ENCODE data around the gene ZBTB17. TPM values are rescaled to one million over a fixed set of nuclear protein-coding genes. Genes with fewer than 3 reads are reported as not detected.

The ZBTB17 gene
- total RNA-seq, 1 experiment from 2014 or later: 44.2 TPM

- H3K4me1 ChIP-seq (ENCODE audit: insufficient read depth, low read length): peaks cover 6% of the 10 kb centered on the region
- H3K27ac ChIP-seq (ENCODE audit: low read length): no peak overlapping the region
- no peaks in the 10 kb centered on the region for H3K27me3 ChIP-seq (ENCODE audit: low read length)
- H3K4me2 ChIP-seq (ENCODE audit: low read length): no peak overlapping the region
- POLR2A ChIA-PET (ENCODE audit: unreplicated experiment): no interaction called here
- H3K9ac ChIP-seq (ENCODE audit: low read length): no peak overlapping the region
- no peaks in the 10 kb centered on the region for H4K20me1 ChIP-seq (ENCODE audit: low read length)
- H3K9me3 ChIP-seq (ENCODE audit: low read length): no peaks in the 10 kb centered on the region
- BruUV-seq (replicated peaks): no TSS peak
- no peaks in the 10 kb centered on the region for H3K9me2 ChIP-seq (replicated peaks; ENCODE audit: low read length)
- no peak for ATAC-seq
- H3F3A ChIP-seq (ENCODE audit: low read length, unreplicated experiment): no peaks in the 10 kb centered on the region
- CTCF ChIA-PET: interaction anchor here (0.5 to 0.6 kb wide), 2 partner anchors 42 to 200 kb away, joined by 3 to 4 read pairs; no protein-coding TSS in a partner anchor
- no peak overlapping the region for H3K4me3 ChIP-seq (ENCODE audit: low read length)
- no peaks in the 10 kb centered on the region for H3K36me3 ChIP-seq (ENCODE audit: low read depth, low read length)
- no peak overlapping the region for H2AFZ ChIP-seq (ENCODE audit: low read length)
- no peak for DNase-seq
- no peaks in the 10 kb centered on the region for H3K79me2 ChIP-seq (ENCODE audit: low read length)
- no peak for TF ChIP-seq EZH2 (IDR thresholded peaks at IDR 0.05; ENCODE audit: low read length, unreplicated experiment)
- no peak for TF ChIP-seq EZH2phosphoT487 (IDR thresholded peaks at IDR 0.05; ENCODE audit: borderline replicate concordance, low read length)
- TF ChIP-seq CTCF (conservative IDR thresholded peaks at IDR 0.05; ENCODE audit: low read depth, low read length): no peak
- intact Hi-C loops (cut with micrococcal nuclease): no loop called here
Measured at GRCh38 chr1:16015960-16016901, 40.3 kb upstream of the ZBTB17 start.

GRCh38 chr1:16015491-16015890 lies 39.6 kb upstream of the ZBTB17 start:
- Histone ChIP-seq H3K36me3 (ENCODE audit: low read depth, low read length) (no peaks in the 10 kb centered on the region), H4K20me1 (ENCODE audit: low read length) (no peaks in the 10 kb centered on the region), H3K9me3 (ENCODE audit: low read length) (no peaks in the 10 kb centered on the region), H3K9me2 (replicated peaks; ENCODE audit: low read length) (no peaks in the 10 kb centered on the region), H3K4me3 (ENCODE audit: low read length) (no peak overlapping the region), H3K4me1 (ENCODE audit: insufficient read depth, low read length) (peaks cover 6% of the 10 kb centered on the region), H3K9ac (ENCODE audit: low read length) (no peak overlapping the region), H3K27ac (ENCODE audit: low read length) (no peak overlapping the region), H3F3A (ENCODE audit: low read length, unreplicated experiment) (no peaks in the 10 kb centered on the region), H3K79me2 (ENCODE audit: low read length) (no peaks in the 10 kb centered on the region), H2AFZ (ENCODE audit: low read length) (no peak overlapping the region), H3K27me3 (ENCODE audit: low read length) (no peaks in the 10 kb centered on the region), H3K4me2 (ENCODE audit: low read length) (no peak overlapping the region)
- TF ChIP-seq EZH2 (IDR thresholded peaks at IDR 0.05; ENCODE audit: low read length, unreplicated experiment): no peak
- TF ChIP-seq CTCF (conservative IDR thresholded peaks at IDR 0.05; ENCODE audit: low read depth, low read length): no peak
- TF ChIP-seq EZH2phosphoT487 (IDR thresholded peaks at IDR 0.05; ENCODE audit: borderline replicate concordance, low read length): no peak
- intact Hi-C loops (cut with micrococcal nuclease): no loop called here
- DNase-seq (no peak), ATAC-seq (no peak)
- CTCF ChIA-PET: no interaction called here
- no TSS peak for BruUV-seq (replicated peaks)
- POLR2A ChIA-PET (ENCODE audit: unreplicated experiment): no interaction called here

All from PC-3 (cell line).